Fibroblast of skin of left quadriceps (primary cell): ENCODE results near the gene ERBB4.

ENCODE experiments used
- DNase-seq, 2 experiments: peaks; one replicate each; pipeline ENCODE4 v3.0.0-alpha.2; 2013; ENCODE audit warnings: low read depth in 2 of 2

Gene ERBB4

GRCh38 chr2:211928201-211928600 is 610.4 kb downstream of the ERBB4 start:
- no peak for DNase-seq

- no peak for DNase-seq
Observed at GRCh38 chr2:211923019-211923418, 615.6 kb downstream of the ERBB4 start.

GRCh38 chr2:211903961-211904360 is 634.6 kb downstream of the ERBB4 start:
- DNase-seq, result no peak

GRCh38 chr2:211901226-211901846 is 637.3 kb downstream of the ERBB4 start:
- DNase-seq, result no peak

GRCh38 chr2:211900518-211900917 is 638.1 kb downstream of the ERBB4 start:
- DNase-seq, result no peak

- DNase-seq, result no peak
Observed at GRCh38 chr2:211900000-211900399, 638.6 kb downstream of the ERBB4 start.

- no peak for DNase-seq
Observed at GRCh38 chr2:211898702-211899101, 639.9 kb downstream of the ERBB4 start.

GRCh38 chr2:211881449-211881848 is 657.2 kb downstream of the ERBB4 start:
- no peak for DNase-seq

- no peak for DNase-seq
Observed at GRCh38 chr2:211879323-211879722, 659.3 kb downstream of the ERBB4 start.

- no peak for DNase-seq
Observed at GRCh38 chr2:211877061-211877460, 661.5 kb downstream of the ERBB4 start.

- no peak for DNase-seq
Observed at GRCh38 chr2:211875488-211875887, 663.1 kb downstream of the ERBB4 start.

- DNase-seq, result no peak
Observed at GRCh38 chr2:211868996-211869533, 669.5 kb downstream of the ERBB4 start.

GRCh38 chr2:211867845-211868451 is 670.7 kb downstream of the ERBB4 start:
- DNase-seq, result peak; percentile 16 to 21

- DNase-seq, result no peak
Observed at GRCh38 chr2:211864328-211864727, 674.3 kb downstream of the ERBB4 start.

GRCh38 chr2:211860224-211860623 is 678.4 kb downstream of the ERBB4 start:
- DNase-seq, result no peak

GRCh38 chr2:211854832-211855231 is 683.8 kb downstream of the ERBB4 start:
- DNase-seq, result no peak

- no peak for DNase-seq
Observed at GRCh38 chr2:211846714-211847113, 691.9 kb downstream of the ERBB4 start.

- no peak for DNase-seq
Observed at GRCh38 chr2:211846036-211846400, 692.6 kb downstream of the ERBB4 start.

- no peak for DNase-seq
Observed at GRCh38 chr2:211845338-211846035, 693.1 kb downstream of the ERBB4 start.

- DNase-seq, result no peak
Observed at GRCh38 chr2:211837706-211838105, 700.9 kb downstream of the ERBB4 start.

- no peak for DNase-seq
Observed at GRCh38 chr2:211837206-211837605, 701.4 kb downstream of the ERBB4 start.

- no peak for DNase-seq
Observed at GRCh38 chr2:211836409-211836808, 702.2 kb downstream of the ERBB4 start.

- no peak for DNase-seq
Observed at GRCh38 chr2:211835695-211836094, 702.9 kb downstream of the ERBB4 start.
